SU-DHL-6 (cell line): Measurements from ENCODE around the gene PTPRG.

Experiments
- EZH2phosphoT487 ChIP-seq: fragments of 200-600 bp; sonication (generic), shearing (Covaris generic); conservative IDR thresholded peaks from 2 replicates; pipeline ENCODE4 v1.6.1; 2018; ENCODE audit warnings: mild to moderate bottlenecking, antibody characterized with exemption, low read length, moderate library complexity, mixed read lengths
- TF ChIP-seq, protein P1 (sequence below): fragments of 200-600 bp; sonication (generic); IDR thresholded peaks from one replicate; pipeline ENCODE4 v1.5.1; 2017; ENCODE audit warnings: antibody characterized with exemption, mild to moderate bottlenecking, low read length, moderate library complexity; ENCODE audit not compliant: insufficient read depth, poor library complexity, severe bottlenecking

DNA sequence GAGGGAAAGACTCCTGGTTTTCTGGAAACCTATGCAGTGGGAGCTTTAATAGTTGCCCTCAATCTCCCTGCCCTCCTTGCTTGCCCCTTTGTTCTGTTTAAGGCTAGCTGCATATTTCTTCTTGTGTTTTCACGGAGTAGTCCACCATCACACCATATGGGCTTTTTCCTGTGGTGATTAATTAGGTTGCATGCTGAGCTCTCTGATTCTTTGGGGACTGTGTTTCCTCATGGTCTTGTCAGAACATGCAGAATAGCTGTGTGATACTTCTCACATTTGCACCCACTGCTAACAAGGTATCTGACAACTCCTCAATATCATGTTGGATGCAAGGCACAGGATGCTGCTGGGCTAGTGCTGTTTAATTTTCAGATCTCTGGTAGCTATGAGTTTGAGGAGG, 139.6 kb downstream of the PTPRG start:
- TF ChIP-seq, protein P1, sequence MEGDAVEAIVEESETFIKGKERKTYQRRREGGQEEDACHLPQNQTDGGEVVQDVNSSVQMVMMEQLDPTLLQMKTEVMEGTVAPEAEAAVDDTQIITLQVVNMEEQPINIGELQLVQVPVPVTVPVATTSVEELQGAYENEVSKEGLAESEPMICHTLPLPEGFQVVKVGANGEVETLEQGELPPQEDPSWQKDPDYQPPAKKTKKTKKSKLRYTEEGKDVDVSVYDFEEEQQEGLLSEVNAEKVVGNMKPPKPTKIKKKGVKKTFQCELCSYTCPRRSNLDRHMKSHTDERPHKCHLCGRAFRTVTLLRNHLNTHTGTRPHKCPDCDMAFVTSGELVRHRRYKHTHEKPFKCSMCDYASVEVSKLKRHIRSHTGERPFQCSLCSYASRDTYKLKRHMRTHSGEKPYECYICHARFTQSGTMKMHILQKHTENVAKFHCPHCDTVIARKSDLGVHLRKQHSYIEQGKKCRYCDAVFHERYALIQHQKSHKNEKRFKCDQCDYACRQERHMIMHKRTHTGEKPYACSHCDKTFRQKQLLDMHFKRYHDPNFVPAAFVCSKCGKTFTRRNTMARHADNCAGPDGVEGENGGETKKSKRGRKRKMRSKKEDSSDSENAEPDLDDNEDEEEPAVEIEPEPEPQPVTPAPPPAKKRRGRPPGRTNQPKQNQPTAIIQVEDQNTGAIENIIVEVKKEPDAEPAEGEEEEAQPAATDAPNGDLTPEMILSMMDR, result no peak
- TF ChIP-seq EZH2phosphoT487, result no peak
